Measurements from ENCODE around the gene TNC. TPM values are rescaled to one million over a fixed set of nuclear protein-coding genes. Genes with fewer than 3 reads are reported as not detected.

The TNC gene
- total RNA-seq, 2 donors from 2014 or later: 67.5 to 172 TPM

- H3K27me3 Mint-ChIP-seq (ENCODE audit: insufficient read depth): no peaks in the 10 kb centered on the region
- Histone ChIP-seq H3K4me1 (ENCODE audit: control insufficient read depth, insufficient read depth, low read length) (no peaks in the 10 kb centered on the region), H3K9ac (ENCODE audit: extremely low read depth, low read length, poor library complexity, severe bottlenecking) (no peak overlapping the region), H3K27ac (ENCODE audit: low read depth, low read length) (no peak overlapping the region), H3K36me3 (ENCODE audit: control insufficient read depth, insufficient read depth, low read length) (no peaks in the 10 kb centered on the region), H3K9me3 (ENCODE audit: control insufficient read depth, low read length) (peaks cover 8% of the 10 kb centered on the region), H3K27me3 (ENCODE audit: control insufficient read depth, insufficient read depth, low read length, poor library complexity, severe bottlenecking) (no peaks in the 10 kb centered on the region), H3K4me3 (ENCODE audit: low read length) (no peak overlapping the region)
- no peak for TF ChIP-seq CTCF (conservative IDR thresholded peaks at IDR 0.05)
- H3K36me3 Mint-ChIP-seq (ENCODE audit: low read depth): peaks cover 2% of the 10 kb centered on the region
- no peak for DNase-seq
- no peak overlapping the region for H3K4me3 Mint-ChIP-seq
- H3K4me1 Mint-ChIP-seq: peaks cover 1% of the 10 kb centered on the region
- no peak overlapping the region for H3K27ac Mint-ChIP-seq
- H3K9me3 Mint-ChIP-seq: peaks cover 26% of the 10 kb centered on the region
Measured at GRCh38 chr9:115154617-115155016, 36.7 kb upstream of the TNC start.

GRCh38 chr9:115152281-115152820 is 34.4 kb upstream of the TNC start:
- H3K27ac ChIP-seq (ENCODE audit: low read depth, low read length): no peak overlapping the region
- no peaks in the 10 kb centered on the region for H3K27me3 ChIP-seq (ENCODE audit: control insufficient read depth, insufficient read depth, low read length, poor library complexity, severe bottlenecking)
- no peaks in the 10 kb centered on the region for H3K4me1 ChIP-seq (ENCODE audit: control insufficient read depth, insufficient read depth, low read length)
- 90 to 94% methylated on average over 1 to 3 of the region's 3 CpGs for WGBS, 2 experiments (ENCODE audit: insufficient coverage in 1 of 2, insufficient read length in 1 of 2)
- Mint-ChIP-seq H3K36me3 (ENCODE audit: low read depth) (peaks cover 2% of the 10 kb centered on the region), H3K4me1 (peaks cover 1% of the 10 kb centered on the region), H3K27me3 (ENCODE audit: insufficient read depth) (peaks cover 4% of the 10 kb centered on the region), H3K4me3 (no peak overlapping the region), H3K9me3 (peaks cover 14% of the 10 kb centered on the region), H3K27ac (no peak overlapping the region)
- H3K36me3 ChIP-seq (ENCODE audit: control insufficient read depth, insufficient read depth, low read length): no peaks in the 10 kb centered on the region
- H3K4me3 ChIP-seq (ENCODE audit: low read length): no peak overlapping the region
- H3K9me3 ChIP-seq (ENCODE audit: control insufficient read depth, low read length): peaks cover 8% of the 10 kb centered on the region
- TF ChIP-seq CTCF (conservative IDR thresholded peaks at IDR 0.05): no peak
- no peak for DNase-seq
- no peak overlapping the region for H3K9ac ChIP-seq (ENCODE audit: extremely low read depth, low read length, poor library complexity, severe bottlenecking)

GRCh38 chr9:115148721-115149120 is 30.8 kb upstream of the TNC start:
- no peaks in the 10 kb centered on the region for H3K27me3 ChIP-seq (ENCODE audit: control insufficient read depth, insufficient read depth, low read length, poor library complexity, severe bottlenecking)
- peaks cover 8% of the 10 kb centered on the region for H3K4me1 Mint-ChIP-seq
- no peak overlapping the region for H3K4me3 ChIP-seq (ENCODE audit: low read length)
- H3K4me3 Mint-ChIP-seq: no peak overlapping the region
- peaks cover 4% of the 10 kb centered on the region for H3K27me3 Mint-ChIP-seq (ENCODE audit: insufficient read depth)
- DNase-seq: no peak
- H3K36me3 ChIP-seq (ENCODE audit: control insufficient read depth, insufficient read depth, low read length): no peaks in the 10 kb centered on the region
- H3K27ac Mint-ChIP-seq: no peak overlapping the region
- H3K4me1 ChIP-seq (ENCODE audit: control insufficient read depth, insufficient read depth, low read length): no peaks in the 10 kb centered on the region
- H3K9me3 ChIP-seq (ENCODE audit: control insufficient read depth, low read length): peaks cover 3% of the 10 kb centered on the region
- TF ChIP-seq CTCF (conservative IDR thresholded peaks at IDR 0.05): no peak
- no peak overlapping the region for H3K27ac ChIP-seq (ENCODE audit: low read depth, low read length)
- WGBS, 2 experiments (ENCODE audit: insufficient coverage in 1 of 2, insufficient read length in 1 of 2): 94 to 97% methylated on average over 2 to 3 of the region's 3 CpGs
- H3K9me3 Mint-ChIP-seq: peaks cover 5% of the 10 kb centered on the region
- H3K9ac ChIP-seq (ENCODE audit: extremely low read depth, low read length, poor library complexity, severe bottlenecking): no peak overlapping the region
- peaks cover 2% of the 10 kb centered on the region for H3K36me3 Mint-ChIP-seq (ENCODE audit: low read depth)
